HG03571 (cell line): ENCODE measurements around the gene R3HDM4.
A peak's percentile ranks its signal among the peaks of the same experiment; 100 is the strongest.

Source experiments
- ATAC-seq: cut with Tn5 transposase; IDR thresholded peaks from one replicate; pipeline ENCODE4 v1.9.1; 2021; ENCODE audit not compliant: unreplicated experiment

R3HDM4 gene

DNA sequence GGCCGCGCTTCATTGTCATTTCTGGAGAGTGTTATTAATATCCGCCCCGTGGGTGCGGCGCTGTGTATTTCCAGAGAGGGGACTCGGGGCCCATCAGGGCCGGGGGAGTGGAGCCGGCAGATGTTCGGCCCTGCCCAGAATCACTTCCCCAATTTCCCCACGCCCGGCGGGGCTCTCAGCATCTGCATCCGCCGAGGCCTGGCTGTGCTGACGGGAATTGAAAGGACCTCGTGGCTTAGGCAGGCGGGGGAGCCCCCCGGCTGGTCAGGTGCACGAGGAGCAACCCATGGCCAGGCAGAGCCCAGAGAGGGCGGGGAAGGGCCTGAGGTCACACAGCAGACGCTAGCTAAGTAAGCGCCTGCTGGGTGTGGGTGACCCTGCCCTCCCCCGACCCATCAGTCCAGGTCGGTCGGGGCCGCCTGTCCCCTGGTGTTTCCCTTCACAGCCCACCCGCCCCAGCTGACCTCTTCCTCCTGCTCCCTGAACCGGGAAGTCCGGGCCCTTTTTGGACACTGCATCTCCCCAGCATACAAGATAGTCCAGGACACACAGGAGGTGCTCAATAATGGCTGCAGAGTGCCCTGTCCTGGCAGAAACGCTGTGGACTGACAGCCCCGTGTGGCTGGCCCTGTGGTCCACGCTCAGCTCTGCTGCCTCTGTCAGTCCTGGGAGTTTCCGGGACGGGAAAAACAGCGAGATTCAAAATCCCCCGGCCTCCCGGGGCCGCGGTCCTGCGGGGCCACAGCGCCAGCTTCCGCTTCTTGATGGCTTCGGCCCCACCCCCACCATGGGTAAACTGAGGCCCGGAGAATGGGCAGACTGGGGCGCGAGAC, 34.9 kb upstream of the R3HDM4 start:
- peak; percentile 58 for ATAC-seq

GRCh38 chr19:947090-947706, 34.2 kb upstream of the R3HDM4 start:
- ATAC-seq: peak; percentile 6

GRCh38 chr19:945401-946252, 32.6 kb upstream of the R3HDM4 start:
- no peak for ATAC-seq

DNA sequence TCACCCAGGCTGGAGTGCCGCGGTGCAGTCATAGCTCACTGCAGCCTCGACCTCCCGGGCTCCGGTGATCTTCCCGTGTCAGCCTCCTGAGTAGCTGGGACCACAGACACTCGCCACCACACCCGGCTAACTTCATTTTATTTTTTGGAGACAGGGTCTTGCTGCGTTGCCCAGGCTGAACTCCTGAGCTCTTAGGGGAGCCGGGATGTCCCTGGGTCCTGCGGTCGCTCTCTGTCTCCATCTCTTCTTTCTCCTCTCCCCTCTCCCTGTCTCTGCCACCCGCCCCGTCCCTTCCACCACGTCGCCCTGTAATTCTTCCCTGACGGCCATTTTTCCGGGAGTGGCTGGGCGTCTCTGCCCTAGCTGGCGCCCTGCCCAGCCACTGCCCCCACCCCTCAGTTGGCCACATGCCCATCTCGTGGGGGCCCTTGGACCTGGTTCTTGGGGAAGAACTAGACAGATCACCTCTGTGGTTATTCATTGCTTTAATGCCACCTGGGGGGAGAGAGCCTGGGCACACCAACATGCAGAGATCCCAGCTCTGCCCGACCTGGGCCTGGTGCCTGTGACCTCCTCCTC, 31.7 kb upstream of the R3HDM4 start:
- no peak for ATAC-seq

DNA sequence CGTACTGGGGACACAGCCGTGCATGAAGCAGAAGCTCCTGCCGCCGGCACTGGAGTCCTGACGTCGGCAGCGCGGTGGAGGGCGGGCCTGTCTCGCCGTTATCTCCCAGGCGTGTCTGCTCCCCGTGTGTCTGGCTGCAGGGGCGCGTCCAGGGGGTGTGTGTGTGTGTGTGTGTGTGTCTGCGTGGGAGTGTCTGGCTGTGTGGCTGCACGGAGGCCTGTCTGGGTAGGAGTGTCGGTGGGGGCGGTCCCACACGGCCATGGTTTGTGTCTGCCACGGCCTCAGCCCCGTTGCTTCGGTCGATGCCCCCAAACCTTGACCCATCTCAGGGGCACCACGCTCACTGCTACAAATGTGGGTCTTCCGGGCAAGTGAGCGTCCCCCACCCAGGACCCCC, 31.1 kb upstream of the R3HDM4 start:
- ATAC-seq: no peak

GRCh38 chr19:943551-944170, 30.6 kb upstream of the R3HDM4 start:
- ATAC-seq: no peak

DNA sequence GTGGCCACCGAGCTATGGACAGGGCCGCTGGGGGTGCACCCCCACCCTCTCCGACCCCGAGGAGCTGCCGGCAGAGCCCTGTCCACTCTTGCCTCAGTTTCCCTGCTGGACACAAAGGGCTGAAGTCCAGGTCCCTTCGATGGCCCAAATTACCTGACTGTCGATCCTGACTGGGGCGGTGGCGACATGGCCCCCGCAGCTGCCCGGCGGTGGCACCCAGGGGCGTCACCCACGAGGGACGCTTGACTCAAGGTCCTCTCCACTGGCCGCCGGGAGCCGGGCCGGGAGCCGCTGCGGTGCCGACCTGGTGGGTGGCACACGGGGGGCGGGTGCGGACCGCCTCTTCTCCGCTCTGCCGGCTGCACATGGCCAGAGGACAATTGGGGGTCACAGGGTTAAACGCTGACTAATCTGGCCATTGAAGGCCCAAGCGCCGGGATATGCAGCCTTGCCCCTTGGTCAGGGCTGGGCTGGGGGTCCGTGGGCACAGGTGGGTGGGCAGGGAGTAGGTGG, 29.2 kb upstream of the R3HDM4 start:
- no peak for ATAC-seq

GRCh38 chr19:941292-942132, 28.5 kb upstream of the R3HDM4 start:
- no peak for ATAC-seq

DNA sequence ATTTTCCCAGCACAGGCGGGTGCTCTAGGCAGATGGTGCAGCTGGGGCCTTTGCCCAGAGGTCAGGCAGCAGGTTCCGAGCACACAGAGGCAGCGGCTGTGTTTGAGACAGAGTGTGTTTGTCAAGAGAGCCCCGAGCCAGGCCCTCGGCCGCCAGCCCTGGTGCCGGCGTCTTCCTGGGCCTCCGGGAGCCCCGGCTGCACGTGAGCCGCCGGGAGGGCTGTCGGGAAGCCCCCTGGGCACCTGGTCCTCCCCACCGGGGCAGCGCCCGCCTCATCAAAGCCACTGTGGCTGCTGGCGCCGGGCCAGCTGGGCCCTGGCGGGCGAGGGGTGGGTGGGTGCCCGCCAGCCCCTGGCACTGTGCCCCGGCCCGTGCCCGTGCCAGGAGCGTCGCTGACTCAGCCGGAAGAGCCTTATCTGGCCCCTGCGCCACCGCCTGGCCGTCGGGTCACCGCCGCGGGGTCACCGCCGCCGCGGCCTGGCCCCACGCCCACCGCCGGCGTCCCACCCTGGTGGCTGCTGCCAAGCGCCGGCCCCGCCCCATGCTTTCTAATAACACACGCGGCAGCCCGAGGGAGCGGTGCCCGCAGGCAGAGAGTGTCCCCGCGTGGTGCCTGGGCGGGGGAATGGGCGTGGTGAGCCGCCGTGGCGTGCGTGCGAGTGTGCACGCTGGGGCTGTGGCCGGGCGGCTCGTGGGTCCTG, 27.7 kb upstream of the R3HDM4 start:
- no peak for ATAC-seq

DNA sequence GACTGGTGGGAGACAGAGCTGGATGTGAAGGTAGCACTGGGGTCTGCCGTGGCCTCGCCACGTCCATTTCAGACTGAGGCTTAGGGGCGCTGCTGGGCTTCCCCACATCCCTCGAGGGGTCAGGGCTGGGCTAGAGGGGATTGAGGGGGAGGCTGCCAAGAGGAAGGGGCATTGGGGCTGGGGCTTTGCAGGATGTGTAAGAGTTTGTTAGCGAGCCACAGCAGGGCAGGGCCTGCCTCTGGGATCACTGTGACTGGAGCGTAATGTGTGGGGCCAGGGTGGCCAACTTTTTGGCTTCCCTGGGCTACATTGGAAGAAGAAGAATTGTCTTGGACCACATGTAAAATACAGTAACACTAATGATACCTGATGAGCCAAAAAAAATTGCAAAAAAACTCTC, 26.9 kb upstream of the R3HDM4 start:
- no peak for ATAC-seq

GRCh38 chr19:939439-939838, 26.4 kb upstream of the R3HDM4 start:
- ATAC-seq: no peak

DNA sequence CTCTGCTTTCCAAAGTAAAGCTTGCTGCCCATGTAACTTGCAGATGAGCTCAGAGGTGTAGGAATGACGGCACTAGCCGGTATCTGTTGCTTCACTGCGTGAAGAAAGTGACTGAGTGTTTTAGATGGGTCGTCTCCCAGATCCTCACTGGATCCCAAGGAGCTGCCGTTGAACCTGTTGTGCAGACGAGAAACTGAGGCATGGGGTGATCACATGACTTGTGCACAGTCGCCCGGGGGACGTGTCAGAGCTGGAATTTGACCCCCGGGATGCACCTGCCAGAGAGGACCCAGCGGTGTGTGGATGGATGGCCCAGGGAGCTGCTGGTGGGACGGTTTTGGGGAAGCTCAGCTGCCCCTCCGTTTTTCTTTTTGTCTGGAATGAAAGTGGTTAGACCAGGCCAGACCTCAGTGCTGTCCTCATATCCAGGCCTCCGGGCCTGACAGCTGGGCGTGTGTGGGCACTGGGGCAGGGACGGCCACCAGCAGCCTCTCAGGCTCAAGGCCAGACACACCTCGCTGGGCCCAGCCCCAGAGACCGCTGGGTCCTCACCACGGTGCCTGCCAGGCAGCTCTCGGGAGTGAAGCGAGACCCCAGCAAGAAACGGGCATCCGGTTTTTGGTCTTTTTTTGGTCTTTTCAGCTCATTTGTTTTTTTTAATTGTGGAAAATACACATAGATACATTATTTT, 25.4 kb upstream of the R3HDM4 start:
- ATAC-seq: no peak

- no peak for ATAC-seq
These were observed 24.3 kb upstream of the R3HDM4 start for GRCh38 chr19:937259-937694.

DNA sequence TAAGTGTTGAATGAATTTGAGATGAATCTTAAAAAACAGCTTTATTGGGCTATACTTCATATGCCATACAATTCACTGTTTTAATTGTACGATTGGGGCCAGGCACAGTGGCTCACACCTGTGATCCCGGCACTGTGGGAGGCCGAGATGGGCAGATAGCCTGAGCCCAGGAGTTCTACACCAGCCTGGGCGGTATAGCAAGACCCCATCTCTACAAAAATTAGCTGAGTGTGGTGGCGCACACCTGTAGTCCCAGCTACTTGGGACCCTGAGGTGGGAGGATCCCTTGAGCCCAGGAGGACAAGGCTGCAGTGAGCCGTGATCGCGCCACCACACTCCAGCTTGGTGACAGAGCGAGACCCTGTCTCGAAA, 23.1 kb upstream of the R3HDM4 start:
- ATAC-seq: no peak

DNA sequence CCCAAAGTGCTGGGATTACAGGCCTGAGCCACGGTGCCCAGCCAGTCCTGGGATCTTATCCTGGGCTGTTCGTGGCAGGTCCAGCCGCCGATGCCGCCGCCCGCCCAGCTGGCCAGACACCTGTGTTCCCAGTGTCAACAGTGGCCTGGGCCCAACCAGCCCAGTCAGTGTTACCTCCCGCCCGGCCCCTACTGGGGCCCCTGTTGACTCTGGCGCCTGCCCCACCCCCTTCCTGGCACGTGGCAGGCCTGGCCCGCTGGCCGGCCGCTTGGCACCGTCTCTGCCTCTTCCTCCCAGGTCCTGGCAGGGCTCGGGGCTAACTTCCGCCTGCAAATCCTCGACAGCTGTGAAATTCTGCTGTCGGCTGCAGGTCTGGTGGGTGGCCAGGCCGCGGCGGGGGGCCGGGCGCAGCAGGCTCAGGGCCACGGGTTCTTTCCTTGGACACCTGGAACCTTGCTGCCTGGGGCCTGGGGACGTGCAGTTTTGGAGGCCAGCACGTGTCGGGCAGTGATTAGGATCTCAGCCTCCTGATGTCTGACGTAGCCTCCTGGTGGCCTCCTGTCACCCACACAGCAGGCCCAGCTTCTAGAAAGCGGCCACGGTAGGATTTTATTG, 22.0 kb upstream of the R3HDM4 start:
- no peak for ATAC-seq

- no peak for ATAC-seq
These were observed 21.3 kb upstream of the R3HDM4 start for GRCh38 chr19:934197-934840.

- no peak for ATAC-seq
These were observed 20.5 kb upstream of the R3HDM4 start for GRCh38 chr19:933553-933882.
